Subcutaneous adipose tissue (tissue), 4 donors: ENCODE measurements around the gene MS4A7. TPM values are rescaled to one million over a fixed set of nuclear protein-coding genes. Genes with fewer than 3 reads are reported as not detected.

ENCODE experiments used
- total RNA-seq, 4 donors: library from RNA; depleted of rRNA; stranded (reverse); fragments of >200 nt; gene quantifications; one replicate each; pipeline ENCODE4 v1.1.0, GENCODE V29; 2016
- TF ChIP-seq, protein P1 (sequence below): fragments of 450-650 bp; IDR thresholded peaks from one replicate; pipeline ENCODE4 v1.5.1; 2016; ENCODE audit warnings: low read depth, mild to moderate bottlenecking, control low read depth, antibody characterized with exemption, moderate library complexity

Gene MS4A7
- total RNA-seq, 4 donors from 2014 or later, result 47.3 to 458 (median 133) TPM

DNA sequence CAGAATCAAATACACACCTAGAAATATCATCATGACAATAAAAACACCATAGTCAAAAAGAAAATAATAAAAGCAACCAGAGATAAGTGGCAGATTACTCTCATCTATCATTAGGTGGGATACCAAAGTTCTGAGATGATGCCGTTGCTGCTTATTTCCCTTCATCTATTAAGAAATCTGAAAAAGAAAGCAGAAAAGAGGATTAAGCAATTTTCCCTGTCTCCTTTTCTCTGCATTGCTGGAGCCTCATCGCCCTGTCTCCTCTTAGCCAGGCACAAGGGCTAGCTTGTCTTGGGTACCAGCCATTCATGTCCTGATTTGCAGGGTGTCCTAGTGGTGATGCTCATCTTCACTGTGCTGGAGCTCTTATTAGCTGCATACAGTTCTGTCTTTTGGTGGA lies 14.0 kb downstream of the MS4A7 start:
- TF ChIP-seq, protein P1, sequence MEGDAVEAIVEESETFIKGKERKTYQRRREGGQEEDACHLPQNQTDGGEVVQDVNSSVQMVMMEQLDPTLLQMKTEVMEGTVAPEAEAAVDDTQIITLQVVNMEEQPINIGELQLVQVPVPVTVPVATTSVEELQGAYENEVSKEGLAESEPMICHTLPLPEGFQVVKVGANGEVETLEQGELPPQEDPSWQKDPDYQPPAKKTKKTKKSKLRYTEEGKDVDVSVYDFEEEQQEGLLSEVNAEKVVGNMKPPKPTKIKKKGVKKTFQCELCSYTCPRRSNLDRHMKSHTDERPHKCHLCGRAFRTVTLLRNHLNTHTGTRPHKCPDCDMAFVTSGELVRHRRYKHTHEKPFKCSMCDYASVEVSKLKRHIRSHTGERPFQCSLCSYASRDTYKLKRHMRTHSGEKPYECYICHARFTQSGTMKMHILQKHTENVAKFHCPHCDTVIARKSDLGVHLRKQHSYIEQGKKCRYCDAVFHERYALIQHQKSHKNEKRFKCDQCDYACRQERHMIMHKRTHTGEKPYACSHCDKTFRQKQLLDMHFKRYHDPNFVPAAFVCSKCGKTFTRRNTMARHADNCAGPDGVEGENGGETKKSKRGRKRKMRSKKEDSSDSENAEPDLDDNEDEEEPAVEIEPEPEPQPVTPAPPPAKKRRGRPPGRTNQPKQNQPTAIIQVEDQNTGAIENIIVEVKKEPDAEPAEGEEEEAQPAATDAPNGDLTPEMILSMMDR, result no peak

DNA sequence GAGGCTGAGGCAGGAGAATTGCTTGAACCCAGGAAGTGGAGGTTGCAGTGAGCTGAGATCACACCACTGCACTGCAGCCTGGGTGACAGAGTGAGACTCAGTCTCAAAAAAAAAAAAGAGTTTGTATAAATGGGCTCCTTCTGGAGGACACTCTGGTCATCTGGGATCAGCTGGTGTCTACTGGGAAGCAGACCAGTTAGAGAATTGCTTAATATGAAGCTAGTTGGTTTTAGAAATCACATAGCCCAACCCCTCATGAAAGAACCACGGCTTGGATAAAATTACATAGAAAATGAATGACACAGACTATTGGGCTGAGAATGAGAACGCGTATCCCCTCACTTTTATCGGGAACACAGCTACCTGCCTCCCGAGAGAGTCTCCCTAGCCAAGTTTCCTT lies 14.7 kb downstream of the MS4A7 start:
- TF ChIP-seq, protein P1, result no peak

DNA sequence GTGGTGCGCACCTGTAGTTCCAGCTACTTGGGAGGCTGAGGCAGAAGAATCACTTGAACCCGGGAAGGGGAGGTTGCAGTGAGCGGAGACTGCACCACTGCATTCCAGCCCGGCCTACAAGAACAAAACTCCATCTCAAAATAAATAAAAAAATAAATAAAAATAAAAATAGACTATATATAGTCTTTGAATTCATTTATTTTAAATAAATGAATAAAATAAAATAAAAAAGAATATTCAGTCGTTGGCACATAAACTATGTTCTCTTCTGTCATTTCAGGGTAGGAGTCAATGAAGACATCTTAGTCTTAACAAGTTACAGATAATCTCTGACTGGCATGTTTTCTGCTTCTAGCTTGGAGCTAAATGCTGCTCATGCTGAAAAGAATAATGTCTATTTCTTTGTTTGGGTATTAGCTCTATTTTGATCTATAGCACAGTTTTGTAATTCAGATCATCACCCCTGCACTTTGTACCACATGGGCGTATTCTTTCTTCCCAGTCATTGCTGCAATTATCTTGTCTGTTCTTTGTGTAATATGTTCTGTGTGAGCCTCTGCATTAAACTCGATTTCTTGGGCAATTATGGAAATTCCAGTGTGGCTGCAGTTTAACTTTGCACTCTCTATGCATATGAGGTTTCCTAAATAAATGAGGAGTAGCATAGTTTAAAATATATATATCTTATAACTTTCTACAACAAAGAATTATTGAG lies 16.5 kb downstream of the MS4A7 start:
- TF ChIP-seq, protein P1, result no peak

DNA sequence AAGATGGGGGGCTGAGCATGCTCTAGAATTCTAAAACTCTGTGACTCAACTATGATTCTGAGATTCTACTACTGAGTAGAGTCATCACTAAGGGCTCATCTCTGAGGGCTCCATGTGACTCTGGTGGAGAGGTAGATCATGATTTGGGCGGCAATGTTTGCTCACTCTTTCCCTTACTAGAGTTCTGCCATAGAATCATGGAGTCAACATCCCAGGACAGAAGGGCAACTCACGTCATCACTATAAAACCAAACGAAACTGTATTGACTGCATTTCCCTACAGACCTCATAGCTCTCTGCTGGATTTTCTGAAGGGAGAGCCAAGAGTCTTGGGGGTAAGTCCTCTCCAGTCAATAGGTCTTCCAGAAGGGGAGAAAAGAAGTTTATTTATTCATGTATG lies 18.1 kb downstream of the MS4A7 start, which contains the start of gene MS4A14:
TSS of gene MS4A14 (plus strand) at position 78 of the 400 bp plus-strand sequence. CDS start at position 198, 120 bp downstream.
- TF ChIP-seq, protein P1, result no peak

DNA sequence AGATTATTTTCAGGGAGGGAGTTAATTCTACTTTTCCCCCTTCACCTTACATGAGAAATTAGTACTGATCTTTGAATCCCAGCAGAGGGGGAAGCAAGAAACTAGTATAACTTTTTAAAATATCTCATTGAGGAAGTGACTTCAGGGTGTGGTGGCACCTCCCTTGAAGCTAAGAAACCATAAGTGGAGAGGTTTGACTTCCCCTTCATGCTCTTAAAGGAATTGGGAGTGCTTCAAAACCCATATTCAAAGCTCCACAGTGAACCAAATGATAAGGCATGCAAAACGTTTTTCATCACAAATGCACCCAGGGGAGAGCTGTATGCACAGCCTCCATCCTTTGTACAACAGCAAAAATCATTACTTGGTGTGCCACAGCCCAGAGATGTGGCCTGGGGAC lies 18.5 kb downstream of the MS4A7 start:
- TF ChIP-seq, protein P1, result no peak

DNA sequence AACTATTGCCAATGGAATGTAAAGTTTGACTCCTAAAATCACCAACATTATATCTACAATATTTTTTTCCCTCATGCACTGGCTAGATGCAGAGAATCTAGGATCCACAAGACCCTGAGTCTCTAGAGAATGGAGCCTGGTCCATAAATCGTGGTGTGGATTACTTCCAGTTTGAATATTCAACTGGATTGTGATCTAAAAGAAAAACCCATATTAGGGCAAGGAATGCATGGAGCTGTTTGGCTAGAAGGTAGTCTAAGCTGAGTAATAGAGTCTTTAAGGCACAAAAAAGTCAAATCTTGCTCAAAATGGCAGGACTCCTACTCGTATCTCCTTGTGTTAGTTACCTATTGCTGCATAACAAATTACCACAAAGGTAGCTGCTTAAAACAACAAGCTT lies 41.7 kb downstream of the MS4A7 start:
- TF ChIP-seq, protein P1, result no peak

DNA sequence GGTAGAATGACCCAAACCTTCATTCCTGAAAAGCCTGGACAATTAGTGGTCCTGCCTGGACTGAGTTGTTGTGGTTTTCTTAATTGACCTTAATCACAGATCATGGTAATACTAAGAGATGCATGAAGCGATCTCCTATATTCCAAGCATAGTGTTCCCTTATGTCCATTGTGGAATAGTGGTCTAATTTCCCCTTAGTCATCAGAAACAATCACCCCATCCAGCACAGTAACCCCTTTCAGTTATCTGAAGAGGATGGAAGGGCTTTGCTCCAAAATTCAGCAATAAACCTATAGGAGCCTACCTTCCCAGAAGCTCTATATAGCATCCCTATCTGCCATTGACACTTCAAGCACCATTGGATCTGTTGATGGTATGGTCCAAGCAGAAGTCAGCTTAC lies 44.3 kb downstream of the MS4A7 start:
- TF ChIP-seq, protein P1, result no peak
